ENCODE measurements around the gene GEMIN2.
"Not testable (repeated sequence)": the region's sequence is repeated elsewhere in the genome, so short reads cannot be mapped to it uniquely, and the experiment has no call there.

The GEMIN2 gene

DNA sequence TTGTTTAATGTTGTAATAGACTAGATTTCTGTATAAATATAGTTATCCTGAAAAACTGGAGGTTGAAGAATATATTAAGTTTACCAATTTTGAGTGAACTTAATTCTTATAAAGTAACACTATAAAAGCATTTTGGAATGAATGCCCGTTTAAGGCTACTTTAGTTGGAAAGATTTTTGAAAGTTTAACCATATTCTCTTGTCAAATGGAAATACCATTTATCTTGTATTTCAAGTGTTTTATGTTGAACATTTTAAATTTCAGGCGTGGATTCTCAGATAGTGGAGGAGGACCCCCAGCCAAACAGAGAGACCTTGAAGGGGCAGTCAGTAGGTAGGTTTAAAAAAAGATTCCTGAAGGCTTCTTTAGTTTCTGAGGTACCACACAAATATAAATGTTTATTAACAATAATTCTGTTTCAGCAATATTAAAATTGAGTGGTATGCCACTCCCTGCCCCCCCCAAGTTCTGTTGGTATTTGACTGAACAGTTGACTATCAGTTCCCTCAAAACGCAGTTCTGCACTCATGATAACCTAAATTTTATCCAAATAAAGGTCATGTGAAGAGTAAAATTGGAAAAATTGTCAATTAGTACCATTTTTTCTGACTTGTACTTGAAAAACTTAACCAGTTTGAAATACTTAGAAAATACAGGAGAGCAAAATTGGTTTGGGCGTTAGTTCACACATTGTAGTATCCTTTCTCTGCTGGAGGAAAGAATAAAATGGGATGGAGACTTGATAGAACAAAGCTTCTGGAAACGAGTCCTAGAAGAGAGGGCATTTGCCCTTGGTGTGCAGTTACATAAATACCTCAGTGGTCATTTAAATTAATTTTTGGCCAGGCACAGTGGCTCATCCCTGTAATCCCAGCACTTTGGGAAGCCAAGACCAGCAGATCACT lies 62.4 kb downstream of the GEMIN2 start:
- DNase-seq (ENCODE audit: low read depth in 2 of 2) = no peak

GRCh38 chr14:39177168-39177545 lies 63.0 kb downstream of the GEMIN2 start:
- no peak for DNase-seq (ENCODE audit: low read depth in 2 of 2)

DNA sequence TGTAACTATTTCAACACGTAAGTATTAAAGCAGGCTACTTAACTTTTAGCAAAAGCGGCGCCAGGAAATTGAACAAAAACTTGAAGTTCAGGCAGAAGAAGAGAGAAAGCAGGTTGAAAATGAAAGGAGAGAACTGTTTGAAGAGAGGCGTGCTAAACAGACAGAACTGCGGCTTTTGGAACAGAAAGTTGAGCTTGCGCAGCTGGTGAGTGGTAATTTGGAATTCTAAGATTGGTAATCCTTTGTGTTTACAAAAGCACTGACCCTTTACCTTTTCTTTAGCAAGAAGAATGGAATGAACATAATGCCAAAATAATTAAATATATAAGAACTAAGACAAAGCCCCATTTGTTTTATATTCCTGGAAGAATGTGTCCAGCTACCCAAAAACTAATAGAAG lies 64.9 kb downstream of the GEMIN2 start:
- no peak for DNase-seq (ENCODE audit: low read depth in 2 of 2)

- no peak for DNase-seq (ENCODE audit: low read depth in 2 of 2)
Observed at GRCh38 chr14:39180553-39180952, 66.4 kb downstream of the GEMIN2 start.

DNA sequence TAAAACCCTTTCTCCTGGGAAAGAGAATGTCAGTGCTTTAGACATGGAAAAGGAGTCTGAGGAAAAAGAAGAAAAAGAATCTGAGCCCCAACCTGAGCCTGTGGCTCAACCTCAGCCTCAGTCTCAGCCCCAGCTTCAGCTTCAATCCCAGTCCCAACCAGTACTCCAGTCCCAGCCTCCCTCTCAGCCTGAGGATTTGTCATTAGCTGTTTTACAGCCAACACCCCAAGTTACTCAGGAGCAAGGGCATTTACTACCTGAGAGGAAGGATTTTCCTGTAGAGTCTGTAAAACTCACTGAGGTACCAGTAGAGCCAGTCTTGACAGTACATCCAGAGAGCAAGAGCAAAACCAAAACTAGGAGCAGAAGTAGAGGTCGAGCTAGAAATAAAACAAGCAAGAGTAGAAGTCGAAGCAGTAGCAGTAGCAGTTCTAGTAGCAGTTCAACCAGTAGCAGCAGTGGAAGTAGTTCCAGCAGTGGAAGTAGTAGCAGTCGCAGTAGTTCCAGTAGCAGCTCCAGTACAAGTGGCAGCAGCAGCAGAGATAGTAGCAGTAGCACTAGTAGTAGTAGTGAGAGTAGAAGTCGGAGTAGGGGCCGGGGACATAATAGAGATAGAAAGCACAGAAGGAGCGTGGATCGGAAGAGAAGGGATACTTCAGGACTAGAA lies 67.0 kb downstream of the GEMIN2 start:
- DNase-seq (ENCODE audit: low read depth in 2 of 2) = no peak

DNA sequence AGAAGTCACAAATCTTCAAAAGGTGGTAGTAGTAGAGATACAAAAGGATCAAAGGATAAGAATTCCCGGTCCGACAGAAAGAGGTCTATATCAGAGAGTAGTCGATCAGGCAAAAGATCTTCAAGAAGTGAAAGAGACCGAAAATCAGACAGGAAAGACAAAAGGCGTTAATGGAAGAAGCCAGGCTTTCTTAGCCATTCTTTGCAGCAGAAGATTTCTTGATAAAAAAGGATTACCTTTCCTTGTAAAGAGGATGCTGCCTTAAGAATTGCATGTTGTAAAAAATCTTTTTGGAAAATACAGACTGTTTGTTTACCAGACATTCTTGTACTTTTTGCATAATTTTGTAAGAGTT lies 67.5 kb downstream of the GEMIN2 start:
- DNase-seq (ENCODE audit: low read depth in 2 of 2) = no peak

DNA sequence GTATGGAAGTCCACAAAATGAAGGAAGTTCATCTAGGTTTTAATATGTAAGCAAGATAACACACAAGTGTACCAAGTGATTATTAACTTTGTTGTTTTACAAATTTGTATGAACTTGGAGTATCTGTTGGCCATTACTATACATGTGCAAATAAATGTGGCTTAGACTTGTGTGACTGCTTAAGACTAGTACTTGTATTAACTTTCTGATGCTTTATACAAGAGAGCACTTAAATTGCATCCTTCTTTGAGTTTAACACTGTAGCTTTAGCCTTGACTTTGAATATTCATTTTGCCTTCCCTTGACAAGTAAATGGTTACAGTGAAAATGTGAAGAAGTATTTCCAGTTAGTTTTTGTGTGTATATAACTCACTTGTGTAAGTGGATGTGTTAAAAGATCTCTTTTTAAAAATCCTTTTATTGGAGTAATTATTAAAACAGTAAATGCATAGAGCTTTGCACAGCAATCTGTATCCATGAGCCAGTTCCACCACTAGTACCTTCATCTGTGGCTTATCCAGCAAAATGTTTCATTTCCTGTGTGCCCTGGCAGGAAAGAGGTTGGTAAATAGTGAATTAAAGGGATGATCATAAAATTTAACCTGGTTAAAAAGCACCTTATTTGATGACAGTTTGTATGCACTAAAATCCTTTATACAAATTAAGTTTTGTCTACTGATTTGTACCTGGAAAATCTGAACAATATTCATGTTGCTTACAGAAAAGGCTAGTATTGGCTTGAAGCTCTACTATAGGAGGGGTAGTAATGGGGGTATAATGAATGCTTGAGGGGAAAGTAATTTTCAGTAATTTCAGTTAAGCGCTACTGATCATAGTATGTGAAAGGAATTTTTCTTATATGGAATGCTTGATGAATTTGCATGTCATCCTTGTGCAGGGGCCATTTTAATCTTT lies 68.9 kb downstream of the GEMIN2 start:
- no peak for DNase-seq (ENCODE audit: low read depth in 2 of 2)

GRCh38 chr14:39183685-39184003 lies 69.5 kb downstream of the GEMIN2 start:
- DNase-seq (ENCODE audit: low read depth in 2 of 2) = not testable (repeated sequence)

DNA sequence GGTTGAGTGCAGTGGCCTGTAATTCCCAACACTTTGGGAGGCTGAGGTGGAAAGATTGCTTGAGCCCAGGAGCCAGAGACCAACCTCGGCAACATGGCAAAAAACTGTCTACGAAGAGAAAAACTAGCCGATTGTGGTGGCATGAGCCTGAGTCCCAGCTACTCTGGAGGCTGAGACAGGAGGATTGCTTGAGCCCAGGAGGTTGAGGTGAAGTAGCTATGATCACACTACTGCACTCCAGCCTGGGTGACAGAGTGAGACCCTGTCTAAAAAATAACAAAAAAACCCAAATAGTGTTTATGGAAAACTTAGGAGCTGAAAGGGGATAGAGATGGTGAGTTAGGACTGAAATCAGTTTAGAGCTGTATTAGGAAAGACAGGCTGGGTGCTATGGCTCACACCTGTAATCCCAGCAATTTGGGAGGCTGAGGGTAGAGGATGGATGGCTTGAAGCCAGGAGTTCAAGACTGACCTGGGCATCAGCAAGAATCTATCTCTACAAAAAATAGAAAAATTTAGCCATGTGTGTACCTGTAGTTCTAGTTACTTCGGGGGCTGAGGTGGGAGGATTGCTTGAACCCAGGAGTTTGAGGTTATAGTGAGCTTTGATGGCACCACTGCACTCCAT lies 70.6 kb downstream of the GEMIN2 start:
- no peak for DNase-seq (ENCODE audit: low read depth in 2 of 2)

GRCh38 chr14:39185256-39186049 lies 71.3 kb downstream of the GEMIN2 start:
- no peak for DNase-seq (ENCODE audit: low read depth in 2 of 2)
